ENCODE measurements around the gene CPN1.

- no peak for TF ChIP-seq POLR2AphosphoS5 (IDR thresholded peaks at IDR 0.05; ENCODE audit: low read depth, low read length)
- no peak for TF ChIP-seq POLR2A (IDR thresholded peaks at IDR 0.05; ENCODE audit: low read depth, low read length)
Measured at GRCh38 chr10:100101192-100102076, 19.8 kb upstream of the CPN1 start.

All from GM12892 (cell line).